NCI-H345 treated with DMSO at 0.1 percent for 48 hours (cell line): ENCODE measurements around the gene KNCN.

ENCODE experiments used
- DNase-seq: peaks from one replicate; lab custom pipeline; 2025; ENCODE audit not compliant: unreplicated experiment; lab: John Stamatoyannopoulos, UW

Gene KNCN

DNA sequence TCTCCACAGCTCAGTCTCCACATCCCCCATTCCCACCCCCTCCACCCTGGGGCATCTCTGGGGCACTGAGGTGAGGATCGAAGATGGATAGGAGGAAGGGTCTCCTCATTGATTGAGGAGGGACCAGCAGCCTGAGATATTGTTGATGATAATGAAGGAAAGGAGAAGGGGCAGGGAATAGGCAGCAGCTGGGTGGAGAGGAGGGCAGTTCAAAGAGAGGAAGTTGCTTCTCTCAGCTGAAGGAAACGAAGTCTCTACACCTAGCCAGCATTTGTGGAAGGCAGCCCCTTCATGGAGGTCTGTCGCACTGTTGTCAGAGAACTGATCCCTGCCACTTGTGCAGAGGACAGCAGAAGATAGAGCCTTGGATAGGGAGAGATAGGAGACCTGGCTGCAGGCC lies 5.7 kb downstream of the KNCN start:
- DNase-seq, result no peak

DNA sequence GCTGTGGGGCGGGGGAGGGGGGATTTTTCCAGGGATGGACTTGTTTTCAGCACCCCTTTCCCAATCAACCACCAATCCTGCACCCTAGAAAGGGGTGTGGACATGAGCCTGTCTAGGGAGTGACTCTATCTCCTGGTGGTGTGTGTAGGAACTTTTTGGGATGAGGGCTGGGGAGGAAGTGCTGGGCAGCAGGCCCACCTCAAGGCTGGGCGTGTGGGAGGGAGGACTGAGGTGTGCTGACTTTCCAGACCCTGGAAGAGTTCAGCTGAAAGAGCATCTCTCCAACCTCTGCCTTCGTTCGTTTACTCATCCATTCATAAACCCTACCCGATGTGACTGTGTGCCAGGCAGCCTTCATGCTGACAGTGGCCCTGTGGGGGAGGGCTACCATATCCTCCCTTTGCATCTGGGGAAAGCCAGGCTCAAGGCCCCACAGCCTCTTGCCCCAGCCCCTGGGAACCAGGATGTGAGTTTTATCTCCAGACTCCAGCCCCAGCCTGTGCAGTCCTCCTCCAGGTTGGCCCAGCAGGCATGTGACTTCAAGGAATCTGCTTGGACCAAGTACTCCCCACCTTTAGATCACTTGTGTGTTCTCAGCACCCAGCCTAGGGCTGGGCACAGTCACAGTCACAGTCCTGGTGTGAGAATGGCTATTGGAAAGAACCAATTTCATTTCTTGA lies 6.7 kb downstream of the KNCN start:
- no peak for DNase-seq

DNA sequence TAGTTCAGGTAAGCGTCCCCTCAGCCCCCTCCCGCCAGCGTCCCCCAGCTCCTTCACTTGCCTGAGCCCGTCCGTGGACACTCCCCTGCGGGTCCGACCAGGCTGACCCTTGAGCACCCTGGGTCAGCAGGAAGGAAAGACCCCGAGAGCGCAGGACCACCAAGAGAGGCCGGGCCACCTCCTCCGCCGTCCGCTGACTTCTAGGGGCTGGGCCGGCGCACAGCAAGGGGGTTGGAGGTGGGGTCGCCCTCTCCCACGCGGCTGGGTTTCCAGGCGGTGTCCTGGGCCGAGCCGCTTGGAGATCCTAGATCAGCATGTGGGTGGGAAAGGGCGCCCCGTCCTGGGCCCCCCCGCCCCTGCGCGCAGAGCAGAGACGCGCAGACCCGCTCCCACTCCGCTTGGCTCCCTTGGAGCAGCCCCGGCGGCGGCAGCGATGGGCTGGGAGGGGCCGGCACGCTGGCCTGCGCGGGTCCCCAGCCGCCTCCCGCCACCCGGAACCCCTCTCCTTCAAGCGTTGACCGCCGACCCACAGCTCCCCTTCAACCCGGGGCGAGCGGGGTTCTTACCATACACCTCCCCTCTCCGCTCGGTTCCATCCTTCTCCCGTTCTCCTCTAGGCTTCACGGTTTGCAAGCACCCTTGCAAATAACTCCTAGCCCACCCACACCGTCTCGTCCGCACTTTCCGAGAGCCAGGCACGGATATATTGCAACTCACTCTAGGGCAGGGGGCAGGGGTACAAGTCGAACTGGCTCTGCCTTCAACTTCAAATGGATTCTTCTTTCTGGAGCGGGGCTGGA lies 7.5 kb downstream of the KNCN start:
- no peak for DNase-seq

DNA sequence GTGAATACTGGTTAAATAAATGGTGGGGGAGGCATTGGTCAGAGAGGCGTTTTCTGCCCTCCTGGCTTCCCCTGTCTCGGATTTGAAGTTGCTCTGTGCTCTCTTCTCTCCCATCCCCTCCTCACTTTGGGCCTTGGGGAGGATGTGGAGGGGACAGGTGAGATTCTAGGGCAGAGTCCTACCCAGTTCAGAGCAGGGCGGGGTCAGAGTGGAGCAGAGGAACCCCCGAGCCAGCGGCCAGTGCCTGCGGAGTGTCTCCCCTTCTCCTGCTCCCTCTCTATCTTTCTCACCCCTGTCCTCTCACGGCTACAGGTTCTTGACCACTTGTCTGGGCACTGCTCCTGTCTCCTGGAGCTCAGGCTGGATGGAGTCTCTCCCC lies 8.1 kb downstream of the KNCN start:
- DNase-seq, result no peak

DNA sequence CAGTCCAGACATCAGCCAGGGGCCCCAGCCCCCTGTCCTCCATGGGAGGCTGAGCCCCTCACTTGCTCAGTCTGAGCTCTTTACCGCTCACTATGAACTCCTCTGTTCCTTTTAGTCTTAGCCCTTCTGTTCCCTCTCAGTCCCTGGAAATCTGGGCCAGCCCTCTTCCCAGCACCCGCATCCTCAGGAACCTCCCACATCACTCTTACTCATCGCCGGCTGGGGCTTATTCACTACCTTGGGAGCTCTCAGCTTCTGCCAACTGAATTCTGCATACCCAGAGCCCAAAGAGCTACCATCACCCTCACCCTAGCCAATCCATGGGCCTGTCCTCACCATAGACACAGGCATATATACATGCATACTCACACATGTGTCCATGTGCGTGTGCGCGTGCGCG lies 11.5 kb downstream of the KNCN start:
- DNase-seq, result no peak

DNA sequence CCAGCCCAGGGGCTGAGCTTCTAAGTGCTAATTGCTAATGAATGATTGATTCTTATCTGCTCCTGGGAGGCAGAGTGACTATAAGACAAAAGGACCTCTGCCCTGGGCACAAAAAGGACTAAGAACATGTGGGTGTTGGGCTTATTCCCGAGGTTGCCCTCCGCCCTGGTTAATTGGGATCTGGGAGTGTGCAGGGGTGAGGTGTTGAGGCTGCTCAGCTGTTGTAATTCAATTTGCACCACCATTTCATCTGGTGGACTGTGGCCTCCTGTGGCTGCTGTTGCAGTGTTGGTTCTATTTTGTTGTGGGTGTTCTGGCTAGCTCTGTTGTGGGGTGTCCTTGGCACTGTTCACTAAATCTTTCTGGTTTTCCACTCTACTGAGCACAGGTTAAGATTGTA lies 13.3 kb downstream of the KNCN start:
- no peak for DNase-seq

DNA sequence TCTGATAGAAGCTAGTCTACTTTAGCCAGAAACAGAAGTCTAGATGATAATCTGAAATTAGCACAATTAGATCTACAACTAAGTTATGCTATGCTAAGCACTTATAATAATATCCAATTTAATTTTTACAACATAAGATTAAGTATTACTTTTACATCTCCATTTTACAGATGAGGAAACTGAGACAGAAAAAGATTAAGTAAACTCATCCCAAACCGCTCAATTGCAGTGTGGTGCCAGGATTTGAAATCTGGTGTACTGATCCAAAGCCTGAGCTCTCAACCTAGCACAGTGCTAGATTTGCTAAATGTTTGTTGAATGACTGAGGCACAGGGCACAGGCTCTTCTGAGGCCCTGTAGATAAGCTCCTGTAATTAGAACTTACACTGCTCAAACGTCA lies 13.8 kb downstream of the KNCN start:
- DNase-seq, result no peak

DNA sequence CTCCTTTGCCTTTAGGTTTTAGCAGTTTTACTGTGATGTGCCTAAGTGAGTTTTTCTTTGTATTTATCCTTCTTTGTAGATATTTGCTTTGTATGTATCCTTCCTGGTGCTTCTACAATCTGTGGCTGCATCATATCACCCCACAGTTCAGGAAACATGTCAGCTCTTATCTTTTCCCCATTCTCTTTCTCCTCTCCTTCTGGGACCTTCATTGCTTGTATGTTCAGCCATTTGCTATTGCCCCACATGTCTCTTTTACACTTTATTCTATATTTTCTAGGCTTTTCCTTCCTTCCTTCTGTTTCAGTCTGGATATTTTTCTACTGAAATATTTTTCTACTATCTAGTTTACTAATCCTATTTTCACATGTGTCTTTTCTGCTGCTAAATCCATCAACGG lies 14.9 kb downstream of the KNCN start:
- no peak for DNase-seq

DNA sequence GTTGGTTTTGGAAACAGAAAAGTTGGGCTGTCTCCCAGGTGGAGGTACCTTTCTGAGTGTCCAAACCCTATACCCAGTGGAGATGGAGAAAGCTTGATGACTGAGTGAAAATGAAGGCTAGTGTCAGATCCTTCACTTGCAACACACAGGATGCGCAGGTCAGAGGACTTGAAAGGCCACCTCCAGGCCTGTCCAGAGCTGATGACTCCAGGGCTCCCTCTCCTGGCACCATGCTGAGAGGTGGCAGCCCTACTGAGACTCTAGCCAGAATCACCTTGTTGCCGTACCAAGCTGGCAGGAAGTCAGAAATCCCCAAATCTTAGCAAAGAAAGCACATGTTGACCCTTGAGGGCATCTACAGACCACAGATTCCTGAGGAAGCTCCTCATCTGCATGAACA lies 16.4 kb downstream of the KNCN start:
- no peak for DNase-seq

DNA sequence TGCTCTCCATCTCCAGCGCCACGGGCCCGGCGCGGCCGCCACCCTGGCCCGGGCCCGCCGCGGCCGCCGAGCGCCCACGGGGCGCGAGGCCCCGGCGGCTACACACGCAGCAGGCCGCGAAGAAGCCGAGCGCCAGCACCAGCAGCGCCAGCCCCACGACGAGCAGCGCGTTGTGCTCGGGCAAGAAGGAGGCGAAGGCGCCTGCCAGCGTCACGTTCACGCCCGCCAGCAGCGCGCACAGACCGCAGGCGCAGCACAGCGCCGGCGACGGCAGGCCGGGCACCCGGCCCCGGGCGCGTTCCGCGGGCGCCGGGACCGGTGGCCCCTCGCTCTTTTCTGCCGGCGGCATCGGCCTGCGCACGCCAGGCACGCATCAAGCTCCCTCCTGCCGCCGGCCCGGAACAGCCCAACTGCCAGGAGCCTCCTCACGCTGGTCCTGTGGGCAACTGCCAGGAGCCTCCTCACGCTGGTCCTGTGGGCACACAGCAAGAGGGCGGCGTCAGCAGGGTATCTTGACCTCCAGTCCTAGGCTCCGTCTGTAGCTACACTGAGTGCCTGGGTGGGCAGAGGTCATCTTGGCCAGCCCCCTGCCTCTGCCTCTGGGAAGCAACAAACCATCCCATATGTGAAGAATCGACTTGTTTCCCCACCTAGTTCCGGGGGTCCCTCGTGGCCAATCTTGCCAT lies 18.1 kb downstream of the KNCN start:
- peak; percentile 29 for DNase-seq

DNA sequence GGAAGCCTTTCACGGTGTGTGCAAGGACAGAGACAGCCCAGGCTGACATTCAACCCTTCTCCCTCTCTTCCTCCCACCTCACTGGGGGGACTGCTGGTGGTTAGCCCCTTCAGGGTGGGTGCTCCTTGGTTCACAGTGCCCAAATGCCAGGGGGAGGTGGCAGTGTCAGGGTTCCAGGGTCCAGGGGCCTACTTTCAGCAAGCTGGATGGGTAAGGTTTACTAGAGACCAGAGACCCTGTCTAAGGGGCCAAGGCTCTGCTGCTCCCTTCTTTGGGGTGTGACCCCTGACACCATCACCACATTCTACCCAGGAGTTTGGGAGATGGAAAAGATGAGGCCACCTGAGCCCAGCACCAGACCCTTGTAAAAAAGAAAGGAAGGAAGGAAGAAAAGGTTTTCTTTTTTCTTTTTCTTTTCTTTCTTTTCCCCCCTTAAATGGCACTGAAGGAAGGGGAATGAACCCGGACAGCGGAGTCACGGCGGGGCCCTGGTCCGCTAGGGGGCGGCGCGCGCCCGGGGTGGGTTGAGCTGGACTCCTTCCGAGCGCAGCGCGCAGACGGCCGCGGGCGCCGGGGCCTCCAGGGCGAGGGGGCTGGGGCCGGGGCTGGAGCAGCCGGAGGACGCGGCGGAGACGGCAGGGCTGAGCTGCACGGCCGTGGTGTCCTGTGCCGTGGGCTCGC lies 18.8 kb downstream of the KNCN start:
- DNase-seq, result peak; percentile 33

DNA sequence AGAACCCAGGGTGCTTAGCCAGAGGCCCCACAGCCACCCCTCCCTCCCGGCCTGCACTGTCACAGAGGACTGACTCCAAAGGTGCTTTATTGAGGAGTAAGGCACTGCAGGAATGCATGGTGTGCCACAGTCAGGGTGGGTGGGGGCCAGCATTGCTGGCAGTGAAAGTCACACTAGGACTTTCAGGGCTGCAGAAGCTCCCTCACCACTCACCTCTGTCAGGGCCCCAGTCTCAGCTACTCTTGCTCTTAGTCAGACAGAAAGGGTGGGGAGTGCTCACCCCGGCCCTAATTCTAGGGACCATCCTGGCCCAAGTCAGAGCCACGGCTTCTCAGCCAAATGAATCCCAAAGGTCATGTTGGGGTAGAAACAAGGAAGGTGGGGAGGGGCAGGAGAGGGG lies 19.4 kb downstream of the KNCN start:
- no peak for DNase-seq

DNA sequence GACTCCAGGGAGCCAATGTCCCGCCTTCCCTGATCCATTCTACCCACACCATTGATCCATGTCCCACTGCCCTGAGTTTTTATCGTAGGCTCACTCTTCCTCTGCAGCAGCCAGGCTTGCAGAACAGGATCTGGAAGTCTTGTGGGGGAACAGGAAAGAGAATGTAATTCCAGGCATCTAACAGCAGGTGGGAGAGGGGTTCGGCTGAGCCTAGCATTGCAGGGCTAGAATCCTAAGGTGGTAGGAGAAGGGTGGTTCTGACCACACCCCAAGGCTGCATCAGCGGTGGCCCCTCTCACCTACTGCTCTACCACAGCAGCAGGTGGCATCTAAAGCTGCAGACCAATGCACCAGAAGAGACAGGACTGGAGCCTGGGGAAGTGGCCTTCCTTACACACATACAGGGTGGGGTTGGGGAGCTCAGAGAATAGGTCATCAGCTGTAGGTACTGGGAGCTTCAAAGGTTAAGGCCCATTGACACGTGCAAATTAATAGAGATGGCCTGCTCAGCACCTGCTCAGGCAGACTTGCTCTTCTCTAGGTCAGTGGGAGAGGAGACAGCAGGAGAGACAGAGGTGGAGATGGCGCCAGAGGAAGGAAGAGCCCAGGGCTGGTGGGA lies 20.5 kb downstream of the KNCN start:
- DNase-seq, result no peak

DNA sequence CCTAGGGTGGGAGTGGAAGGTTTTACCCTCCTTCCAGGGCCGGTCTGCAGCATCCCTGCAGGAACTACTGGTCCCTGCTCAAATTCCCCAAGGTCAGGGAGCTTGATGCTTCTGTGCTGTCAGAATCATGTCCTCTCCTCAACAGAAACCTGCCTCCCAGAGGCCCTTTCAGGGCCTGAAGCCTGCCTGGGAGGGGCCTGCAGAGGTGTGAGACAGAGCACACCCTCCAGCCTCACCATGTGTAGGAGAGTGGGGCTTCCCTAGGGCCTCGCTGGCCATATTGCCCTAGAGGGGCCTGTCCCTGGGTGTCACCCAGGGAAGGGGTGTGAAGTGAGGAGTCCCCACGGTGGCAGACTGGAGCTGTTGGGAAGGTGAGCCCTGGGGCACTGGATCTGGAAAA lies 21.1 kb downstream of the KNCN start:
- DNase-seq, result no peak

DNA sequence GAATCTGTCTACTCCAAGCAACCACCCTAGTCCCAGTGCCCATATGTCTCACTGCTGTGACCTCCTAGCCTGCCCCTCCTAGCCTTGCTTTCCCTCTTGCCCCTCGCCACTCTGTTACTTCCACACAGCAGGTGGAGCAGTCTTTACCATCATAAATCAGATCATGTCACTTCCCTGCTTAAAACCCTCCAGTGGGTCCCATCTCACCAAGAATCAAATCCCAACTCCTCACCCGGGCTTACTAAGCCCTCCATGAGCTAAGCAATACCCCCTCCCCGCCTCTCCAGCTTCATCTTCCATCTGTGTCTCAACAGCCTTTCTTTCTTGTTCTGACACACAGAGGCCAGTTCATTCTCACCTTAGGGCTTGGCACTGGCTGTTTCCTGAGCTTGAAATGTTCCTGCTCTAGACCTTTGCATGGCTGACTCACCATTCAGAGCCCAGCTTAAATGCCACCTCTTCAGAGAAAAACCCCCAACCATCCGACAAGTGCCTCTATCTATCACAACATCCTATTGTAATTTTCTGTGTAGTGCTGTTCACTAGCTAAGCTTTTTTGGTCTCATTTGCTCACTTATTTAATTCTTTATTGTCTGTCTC lies 22.3 kb downstream of the KNCN start:
- DNase-seq, result no peak

DNA sequence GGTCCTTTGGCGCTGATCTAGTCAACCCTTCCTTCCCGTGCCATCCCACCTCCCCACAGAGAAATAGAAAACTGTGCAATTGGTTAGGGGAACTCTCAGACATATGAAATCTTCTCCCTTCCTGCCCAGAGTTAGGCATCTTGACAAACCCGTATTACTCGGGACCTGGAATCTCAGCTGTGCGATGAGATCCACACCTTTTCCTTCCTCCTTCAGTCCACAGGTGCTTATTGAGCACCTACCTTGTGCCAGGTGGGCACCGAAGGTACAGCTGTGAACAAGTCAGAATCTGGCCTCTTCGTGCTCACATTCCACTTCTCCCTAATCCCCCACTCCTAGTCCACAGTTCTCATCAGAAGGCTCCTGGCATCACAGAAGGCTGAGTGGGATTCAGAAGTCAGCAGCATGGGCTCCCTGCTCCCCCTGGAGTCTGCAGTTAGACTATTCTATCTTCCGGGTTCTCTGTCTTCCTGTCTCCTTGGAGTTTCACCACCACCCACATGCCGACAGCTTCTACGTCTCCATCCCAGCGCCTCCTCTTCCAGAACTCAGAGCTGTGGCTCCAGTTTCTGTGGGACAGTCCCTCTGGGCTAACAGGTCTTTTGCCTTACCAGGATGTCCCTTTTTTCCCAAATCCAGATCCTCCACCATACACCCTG lies 23.0 kb downstream of the KNCN start:
- no peak for DNase-seq

DNA sequence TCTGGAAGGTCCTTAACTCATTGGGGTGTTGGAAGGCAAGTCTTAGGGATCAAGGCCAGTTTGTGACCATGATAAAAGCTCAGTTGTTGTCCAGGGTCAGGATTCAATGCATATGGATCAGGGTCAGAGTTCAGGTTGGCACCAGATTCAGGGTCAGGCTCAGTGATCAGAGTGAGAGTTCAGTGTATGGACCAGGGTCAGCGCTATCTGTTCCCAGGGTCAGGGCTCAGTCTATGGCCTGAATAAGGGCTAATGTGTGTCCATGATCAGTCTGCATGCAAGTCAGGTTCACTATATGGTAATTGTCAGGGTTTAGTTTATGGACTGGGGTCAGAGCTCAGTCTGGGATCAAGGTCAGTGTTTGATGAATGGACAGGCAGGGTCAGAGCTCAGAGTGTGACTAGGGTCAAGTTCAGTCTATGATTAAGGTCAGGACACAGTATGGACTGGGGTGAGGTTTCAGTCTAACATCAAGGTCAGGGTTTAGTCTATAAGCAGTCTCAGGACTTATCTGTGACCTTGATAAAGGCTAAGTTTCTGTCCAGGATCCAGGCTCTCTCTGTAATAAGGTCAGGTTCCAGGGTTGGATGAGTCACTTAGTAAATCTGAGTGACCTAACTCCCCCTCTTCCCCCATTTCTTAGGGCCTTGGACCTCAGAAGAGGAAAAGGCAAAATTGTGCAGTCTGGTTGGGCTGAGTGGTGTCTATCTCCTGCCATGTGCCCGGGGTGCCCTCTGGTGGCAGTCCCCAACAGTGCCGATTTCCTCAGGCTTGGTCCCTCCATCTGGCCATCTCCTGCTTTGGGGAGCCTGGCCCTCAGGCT lies 23.8 kb downstream of the KNCN start:
- peak; percentile 62 for DNase-seq

DNA sequence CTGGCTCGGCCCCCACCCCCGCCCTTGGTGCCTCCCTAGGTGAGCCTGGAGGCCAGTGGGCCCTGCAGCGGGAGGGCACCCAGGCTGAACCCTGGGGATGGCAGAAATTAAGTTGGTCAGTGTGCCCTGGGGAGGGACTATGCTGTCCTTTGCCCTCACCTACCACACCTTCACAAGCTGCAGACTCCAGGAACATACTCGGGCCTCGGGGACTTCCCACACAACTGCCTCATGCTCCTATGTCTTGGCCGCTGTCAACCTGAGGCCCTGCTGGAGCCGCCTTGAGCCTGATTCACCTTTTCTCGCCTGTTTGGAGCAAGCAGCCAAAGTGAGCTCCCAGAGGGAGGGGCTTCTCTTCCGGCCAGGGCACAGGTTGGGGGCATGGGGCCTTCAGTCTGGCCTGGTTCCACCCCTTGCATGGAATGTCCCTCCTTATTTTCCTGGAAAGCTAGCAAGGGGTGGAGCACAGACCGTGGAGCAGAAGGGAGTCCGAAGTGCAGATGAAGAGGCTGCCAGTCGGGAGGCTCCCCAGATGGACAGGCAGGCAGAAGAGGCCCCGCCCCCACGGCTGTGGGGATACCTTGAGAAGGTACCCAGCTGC lies 24.7 kb downstream of the KNCN start:
- DNase-seq, result no peak
